ENCODE results near the gene ELP6.

ELP6 gene

GRCh38 chr3:47513125-47513929, at the start of gene ELP6:
Gene ELP6 (minus strand): TSS chr3:47513712. CDS start chr3:47513590, 122 bp downstream.
- peak; percentile 79 for DNase-seq

GRCh38 chr3:47556351-47556750, 42.8 kb upstream of the ELP6 start:
- DNase-seq, result no peak

- no peak for DNase-seq
Observed at GRCh38 chr3:47554335-47554734, 40.8 kb upstream of the ELP6 start.

GRCh38 chr3:47553407-47553806, 39.9 kb upstream of the ELP6 start:
- DNase-seq, result no peak

- DNase-seq, result no peak
Observed at GRCh38 chr3:47542471-47543173, 29.1 kb upstream of the ELP6 start.

- DNase-seq, result no peak
Observed at GRCh38 chr3:47541583-47542108, 28.1 kb upstream of the ELP6 start.

- DNase-seq, result no peak
Observed at GRCh38 chr3:47540281-47540680, 26.8 kb upstream of the ELP6 start.

- DNase-seq, result no peak
Observed at GRCh38 chr3:47536967-47537366, 23.5 kb upstream of the ELP6 start.

- no peak for DNase-seq
Observed at GRCh38 chr3:47536221-47536891, 22.8 kb upstream of the ELP6 start.

GRCh38 chr3:47533996-47534454, 20.5 kb upstream of the ELP6 start:
- no peak for DNase-seq

- no peak for DNase-seq
Observed at GRCh38 chr3:47533481-47533880, 20.0 kb upstream of the ELP6 start.

GRCh38 chr3:47527952-47528725, 14.6 kb upstream of the ELP6 start:
- no peak for DNase-seq

GRCh38 chr3:47525617-47526016, 12.1 kb upstream of the ELP6 start:
- DNase-seq, result no peak

GRCh38 chr3:47523310-47524073, 10.0 kb upstream of the ELP6 start:
- DNase-seq, result no peak

- DNase-seq, result peak; percentile 76
Observed at GRCh38 chr3:47522082-47522987, 8.8 kb upstream of the ELP6 start.

- peak; percentile 0 for DNase-seq
Observed at GRCh38 chr3:47520756-47521155, 7.2 kb upstream of the ELP6 start.

- DNase-seq, result no peak
Observed at GRCh38 chr3:47517937-47518336, 4.4 kb upstream of the ELP6 start.

- DNase-seq, result no peak
Observed at GRCh38 chr3:47515864-47516319, 2.4 kb upstream of the ELP6 start.

GRCh38 chr3:47515100-47515499, 1.6 kb upstream of the ELP6 start:
- DNase-seq, result no peak

GRCh38 chr3:47512416-47513124, 942 bp downstream of the ELP6 start:
- peak; percentile 4 for DNase-seq

Measured in DMS79 treated with DMSO at 0.1 percent for 48 hours (cell line).